NCI-H510A treated with DMSO at 0.1 percent for 48 hours (cell line): ENCODE data around the gene CACNA2D4.

Source experiments
- DNase-seq: peaks from one replicate; lab custom pipeline; 2025; lab: John Stamatoyannopoulos, UW

The CACNA2D4 gene

DNA sequence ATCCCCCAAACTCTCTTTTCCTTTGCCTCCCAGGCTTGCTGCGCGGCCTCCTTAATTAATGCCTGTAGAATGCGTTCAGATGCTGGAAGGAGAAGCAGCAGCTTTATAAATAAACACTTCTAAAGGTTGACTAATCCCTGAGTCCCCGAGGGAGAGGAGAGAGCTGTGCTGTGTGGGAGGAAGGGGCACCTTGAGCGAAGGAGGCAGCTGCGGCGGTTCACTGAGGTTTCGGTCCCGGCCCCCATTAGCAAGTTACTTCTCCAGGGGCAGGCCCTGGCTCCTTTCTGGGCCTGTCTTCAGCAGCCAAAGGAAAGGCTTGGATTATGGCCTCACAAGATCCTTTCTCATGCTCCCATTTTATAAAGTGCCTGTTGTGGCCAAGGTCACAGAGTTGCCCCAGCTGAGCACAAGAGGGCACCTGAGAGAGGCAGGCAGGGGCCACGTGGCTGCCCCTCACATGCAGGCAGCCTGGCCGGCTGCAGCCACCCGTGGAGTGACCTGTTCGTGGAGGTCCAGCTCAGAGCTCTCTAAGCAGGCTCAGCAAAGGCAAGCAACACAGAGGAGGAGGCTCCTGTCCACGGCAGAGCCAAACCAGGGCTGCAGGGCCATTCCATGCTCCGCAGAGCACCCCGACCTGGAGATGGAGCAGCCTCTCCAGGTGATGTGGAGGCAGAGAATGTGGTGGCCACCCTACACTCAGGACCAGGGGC lies 15.0 kb upstream of the CACNA2D4 start:
- no peak for DNase-seq

DNA sequence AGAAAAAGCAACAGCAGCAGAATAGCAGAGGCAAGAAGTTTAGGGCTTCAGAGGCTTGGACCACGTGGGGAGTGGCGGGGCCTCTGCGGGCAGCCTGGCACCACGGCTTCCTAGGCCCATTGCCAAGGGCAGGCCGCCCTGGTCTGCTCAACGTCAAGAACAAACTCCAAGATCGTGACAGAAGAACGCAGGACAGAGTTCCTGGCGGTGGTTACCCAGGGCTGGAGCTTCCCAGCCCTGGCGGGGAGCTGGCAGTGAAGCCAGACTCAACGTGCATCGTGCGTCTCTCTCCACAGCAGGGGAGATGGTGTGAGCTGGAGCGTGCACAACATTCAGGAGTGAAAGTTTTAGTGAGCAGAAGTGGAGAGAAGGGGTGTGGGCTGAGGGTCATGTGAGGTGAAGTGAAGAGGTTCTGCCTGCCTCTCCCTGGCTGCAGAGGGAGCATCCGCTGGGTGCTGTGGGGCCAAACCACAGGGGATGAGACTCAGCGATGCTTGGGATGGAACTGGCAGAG lies 13.9 kb upstream of the CACNA2D4 start:
- DNase-seq: no peak

DNA sequence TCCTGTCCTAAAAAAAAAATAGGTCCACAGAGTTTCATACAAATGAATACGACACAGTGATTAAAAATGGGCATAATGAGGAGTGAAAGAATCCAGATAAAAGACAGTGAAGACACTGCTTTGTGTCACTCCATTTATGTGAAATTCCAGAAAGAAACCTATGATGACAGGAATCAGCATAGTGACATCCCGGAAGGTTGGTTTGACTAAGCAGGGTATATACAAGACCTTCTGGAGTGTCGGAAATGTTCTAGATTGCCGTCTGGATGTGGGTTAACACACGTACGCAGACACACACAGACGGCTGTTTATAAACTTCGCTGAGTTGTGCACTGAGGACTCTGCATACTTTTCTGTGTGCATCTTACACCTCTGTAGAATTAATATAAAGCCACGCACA lies 13.2 kb upstream of the CACNA2D4 start:
- no peak for DNase-seq

DNA sequence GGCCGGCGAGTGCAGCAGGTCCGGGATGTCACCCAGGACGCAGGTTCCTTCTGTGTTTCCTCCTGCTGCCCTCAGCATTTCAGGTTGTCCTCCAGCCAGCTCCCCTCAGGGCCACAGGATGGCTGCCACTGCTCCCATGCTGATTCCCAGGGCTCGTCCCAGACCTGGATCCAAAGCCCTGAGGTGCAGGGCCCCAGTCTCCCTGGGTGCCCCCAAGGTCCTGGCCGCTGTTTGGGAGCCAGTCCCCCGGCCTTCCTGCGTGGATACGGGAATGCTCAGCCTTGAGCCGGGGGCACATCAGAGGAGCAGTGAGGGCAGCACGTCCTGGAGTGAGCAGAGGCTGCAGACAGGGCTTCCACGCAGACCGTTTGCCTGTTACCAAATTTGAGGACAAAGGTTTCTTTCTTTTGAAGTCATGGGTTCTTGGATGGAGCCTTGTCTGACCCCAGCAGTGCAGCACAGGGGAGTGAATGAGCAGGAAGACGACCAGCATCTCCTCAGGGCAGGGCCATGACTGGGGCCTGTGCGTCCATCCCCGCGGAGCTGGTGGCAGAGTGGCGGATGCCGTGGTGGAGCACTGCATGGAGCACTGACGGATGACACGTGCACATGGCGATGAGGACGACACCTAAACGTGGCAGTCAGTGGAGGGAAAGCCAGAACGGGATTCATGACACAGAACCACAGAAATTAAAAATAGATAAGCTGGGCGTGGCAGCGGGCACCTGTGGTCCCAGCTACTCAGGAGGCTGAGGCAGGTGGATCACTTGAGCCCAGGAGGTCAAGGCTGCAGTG lies 12.5 kb upstream of the CACNA2D4 start:
- DNase-seq: no peak

DNA sequence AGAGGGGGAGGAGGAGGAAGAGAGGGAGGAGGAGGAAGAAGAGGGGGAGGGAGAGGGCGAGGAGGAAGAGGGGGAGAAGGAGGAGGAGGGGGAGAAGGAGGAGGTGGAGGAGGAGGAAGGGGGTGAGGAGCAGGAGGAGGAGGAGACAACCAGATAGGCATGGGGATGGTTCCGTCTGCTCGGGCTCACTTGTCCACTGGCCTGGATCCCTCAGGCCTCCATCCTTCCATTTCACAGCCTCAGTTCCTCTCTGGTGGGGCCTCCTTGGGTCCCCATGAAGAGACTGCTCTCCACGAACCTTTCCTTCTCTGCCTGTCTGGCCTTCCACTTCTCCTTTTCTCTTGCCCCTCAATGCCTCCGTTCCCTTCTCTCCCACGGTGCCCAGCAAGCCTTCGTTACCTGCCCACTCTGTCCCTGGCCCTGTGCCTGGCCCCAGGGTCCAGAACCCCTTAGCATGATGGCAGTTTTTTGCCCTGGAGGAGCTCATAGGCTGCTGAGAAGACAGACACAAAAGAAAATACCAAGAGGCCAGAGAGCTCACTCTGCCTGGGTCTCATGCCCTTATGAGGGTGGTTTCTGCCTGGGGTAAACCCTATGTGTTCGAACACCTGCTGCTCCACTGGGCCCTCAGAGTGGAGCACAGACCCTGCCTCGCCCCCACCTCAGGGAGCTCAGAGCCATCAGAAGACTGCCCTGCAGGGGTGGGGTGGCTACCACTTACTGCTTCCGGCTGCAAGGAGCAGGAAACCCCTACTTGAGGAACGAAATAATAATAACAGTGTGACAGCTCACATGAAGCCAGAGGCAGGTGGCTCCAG lies 11.7 kb upstream of the CACNA2D4 start:
- DNase-seq: no peak

DNA sequence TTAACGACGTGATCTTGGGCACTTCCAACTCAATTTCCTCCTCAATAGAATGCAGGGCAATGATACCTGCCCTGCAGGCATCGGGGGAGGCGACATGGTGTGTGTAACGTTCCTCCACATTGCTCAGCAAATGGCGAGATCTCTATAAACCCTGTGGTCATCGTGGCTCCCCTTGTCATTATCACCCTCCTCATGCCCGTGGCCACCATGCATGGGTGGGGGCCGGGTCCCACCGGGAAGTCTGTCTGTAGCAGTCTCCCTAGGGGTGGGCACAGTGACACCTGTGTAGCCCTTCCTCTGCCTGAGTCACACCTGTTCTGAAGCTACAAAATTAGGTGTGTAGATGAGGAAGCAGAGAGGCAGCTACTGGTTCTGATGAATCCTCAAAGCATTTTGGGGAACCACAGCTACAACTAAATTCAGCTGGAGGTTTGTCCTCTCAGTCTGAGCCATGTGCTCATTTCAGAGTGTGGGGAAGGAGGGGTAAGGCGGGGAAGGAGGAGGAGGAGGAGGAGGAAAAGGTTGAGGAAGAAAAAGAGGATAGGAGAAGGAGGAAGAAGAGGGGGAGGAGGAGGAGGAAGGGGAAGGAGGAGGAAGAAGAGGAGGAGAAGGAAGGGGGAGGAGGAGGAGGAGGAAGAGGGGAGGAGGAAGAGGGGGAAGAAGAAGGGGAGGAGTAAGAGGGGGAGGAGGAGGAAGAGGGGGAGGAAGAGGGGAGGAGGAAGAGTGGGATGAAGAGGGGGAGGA lies 11.0 kb upstream of the CACNA2D4 start:
- no peak for DNase-seq

DNA sequence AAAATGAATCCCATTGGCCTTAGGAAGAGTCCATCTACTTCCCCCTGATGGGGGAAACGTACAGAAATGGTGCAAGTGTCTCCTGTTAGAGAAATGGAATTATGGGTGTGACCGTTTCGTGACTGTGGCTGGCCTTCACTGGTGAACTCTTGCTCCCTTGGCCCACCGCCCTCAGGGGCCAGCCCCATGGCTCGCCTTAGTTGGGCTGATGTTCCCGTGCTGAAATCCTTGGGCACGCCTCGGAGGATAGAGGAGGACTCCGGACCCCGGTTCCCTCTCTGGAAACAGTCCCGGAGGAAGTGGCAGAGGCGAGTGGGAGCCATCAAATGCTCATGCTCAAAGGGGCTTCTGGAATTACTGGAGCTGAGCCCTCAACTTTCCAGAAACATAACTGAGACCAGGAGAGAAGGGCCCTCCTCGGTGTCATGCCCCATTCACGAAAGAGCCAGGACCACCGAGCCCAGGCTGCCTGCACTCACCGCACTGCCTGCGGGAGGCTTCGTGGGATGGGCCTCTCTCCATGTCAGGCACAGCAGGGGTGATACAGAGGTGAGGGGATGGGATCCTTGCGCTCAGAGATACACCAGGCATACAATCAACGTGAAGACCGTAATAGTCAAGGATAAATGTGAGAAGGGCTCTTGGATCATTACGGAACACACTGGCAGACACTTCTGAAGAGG lies 10.1 kb upstream of the CACNA2D4 start:
- no peak for DNase-seq

DNA sequence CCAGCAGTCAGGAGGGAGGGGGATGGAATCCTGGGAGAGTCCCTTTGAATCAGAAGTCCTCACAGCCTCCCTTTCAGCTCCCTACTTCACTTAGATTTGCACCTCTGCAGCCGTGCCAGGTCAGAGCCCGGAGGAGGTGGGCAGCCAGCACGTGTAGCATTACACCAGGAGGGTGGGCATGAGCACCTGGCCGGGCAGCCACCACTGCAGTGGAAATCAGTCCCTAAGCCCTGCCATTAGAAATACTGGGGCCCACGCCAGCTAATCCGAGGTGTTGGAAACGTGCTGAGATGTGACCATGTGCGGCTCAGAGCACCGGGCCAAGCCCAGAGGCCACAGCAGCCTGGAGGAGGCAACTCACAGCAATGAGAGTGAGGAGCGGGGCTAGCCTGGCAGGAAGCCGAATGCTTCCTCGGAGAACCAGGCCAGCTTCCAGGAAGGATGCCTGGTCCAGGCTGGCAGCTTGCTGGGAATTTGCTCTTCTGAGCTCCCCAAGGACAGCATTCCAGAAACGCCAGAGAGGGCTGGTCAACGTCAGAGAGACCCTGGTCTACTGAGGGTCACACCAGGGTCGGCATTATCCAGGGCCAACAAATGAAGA lies 9.4 kb upstream of the CACNA2D4 start:
- no peak for DNase-seq

DNA sequence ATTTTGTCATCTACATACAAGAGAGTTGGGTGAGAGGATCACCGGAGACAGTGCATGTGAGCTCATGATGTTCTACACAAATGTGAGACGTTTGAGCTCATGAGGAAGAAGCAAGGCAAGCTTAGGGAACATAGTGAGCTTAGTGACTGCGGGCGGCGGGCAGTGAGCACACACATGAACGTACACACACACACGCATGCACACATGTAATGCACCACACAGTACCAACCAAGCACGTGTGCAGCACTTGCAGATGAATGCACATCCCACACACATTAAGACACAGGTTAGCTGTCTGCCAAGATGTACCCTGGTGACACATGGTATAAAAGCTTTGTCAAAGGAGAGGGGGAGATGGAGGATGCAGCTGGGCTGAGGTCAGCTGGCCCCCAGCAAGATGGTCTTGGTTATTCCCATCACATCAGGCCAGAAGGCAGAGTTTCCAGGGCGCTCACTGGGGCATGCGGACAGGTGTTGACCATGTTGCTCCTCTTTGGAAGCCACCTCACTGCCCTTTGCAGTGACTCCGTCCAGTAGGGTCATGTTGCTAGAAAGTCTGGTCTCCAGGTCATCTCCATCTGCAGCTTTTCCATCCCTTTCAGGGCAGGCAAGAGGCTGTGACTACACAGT lies 8.7 kb upstream of the CACNA2D4 start:
- no peak for DNase-seq

DNA sequence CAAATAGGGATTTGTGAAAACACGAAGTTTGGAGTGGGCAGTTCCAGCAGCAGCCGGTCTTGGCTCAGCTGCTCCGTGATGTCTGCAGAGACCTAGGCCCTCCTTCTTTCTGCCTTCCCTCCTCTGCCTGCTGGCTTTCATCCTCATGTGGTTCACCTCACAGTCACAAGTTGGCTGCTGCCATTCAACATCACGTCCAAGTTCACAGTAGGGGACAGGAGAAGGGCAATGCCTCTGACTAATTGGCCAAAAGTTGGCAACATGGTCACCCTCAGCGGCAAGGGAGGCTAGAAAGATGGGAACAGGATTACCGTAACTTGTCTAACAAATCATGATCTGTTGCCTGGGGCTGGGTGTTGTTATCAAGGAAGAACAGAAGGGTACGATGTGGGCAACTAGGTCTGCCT lies 7.8 kb upstream of the CACNA2D4 start:
- DNase-seq: no peak

DNA sequence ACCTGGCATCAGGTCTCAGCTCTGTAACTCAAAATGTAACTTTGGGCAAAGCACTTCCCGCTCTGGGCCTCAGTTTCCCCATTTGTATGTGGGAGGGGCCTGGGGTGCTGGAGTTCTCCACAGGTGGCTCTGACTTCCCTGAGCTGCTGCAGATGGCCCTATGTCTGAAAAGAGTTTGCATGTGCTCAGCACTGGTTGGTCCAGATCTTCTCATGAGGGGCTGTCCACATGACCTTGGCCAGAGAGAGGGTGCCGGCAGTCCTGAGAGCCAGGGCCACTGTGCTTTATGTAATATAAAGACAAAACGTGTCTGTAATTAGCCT lies 7.2 kb upstream of the CACNA2D4 start:
- no peak for DNase-seq

DNA sequence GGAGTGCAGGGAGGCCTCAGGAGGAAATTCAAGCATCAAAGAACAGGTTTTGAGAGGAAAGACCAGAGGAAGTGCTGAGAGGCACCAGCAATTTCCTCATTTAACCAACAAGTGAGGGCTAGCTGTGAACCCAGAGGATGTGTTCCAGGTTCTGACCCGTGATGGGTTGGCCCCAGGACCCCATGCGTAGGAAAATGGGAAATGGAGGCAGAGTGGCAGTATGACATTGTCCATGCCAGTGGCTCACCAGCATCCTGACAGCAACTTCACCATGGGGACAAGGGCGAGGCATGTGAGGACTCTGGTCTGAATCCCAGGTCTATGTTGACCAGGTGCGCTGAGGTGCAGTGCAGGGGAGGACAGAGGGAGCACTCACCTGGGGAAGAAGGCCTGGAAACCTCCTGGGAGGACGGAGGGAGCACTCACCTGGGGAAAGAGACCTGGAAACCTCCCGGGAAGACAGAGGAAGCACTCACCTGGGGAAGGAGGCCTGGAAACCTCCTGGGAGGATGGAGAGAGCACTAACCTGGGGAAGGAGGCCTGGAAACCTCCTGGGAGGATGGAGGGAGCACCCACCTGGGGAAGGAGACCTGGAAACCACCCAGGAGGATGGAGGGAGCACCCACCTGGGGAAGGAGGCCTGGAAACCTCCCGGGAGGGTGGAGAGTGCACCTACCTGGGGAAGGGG lies 6.7 kb upstream of the CACNA2D4 start:
- no peak for DNase-seq

DNA sequence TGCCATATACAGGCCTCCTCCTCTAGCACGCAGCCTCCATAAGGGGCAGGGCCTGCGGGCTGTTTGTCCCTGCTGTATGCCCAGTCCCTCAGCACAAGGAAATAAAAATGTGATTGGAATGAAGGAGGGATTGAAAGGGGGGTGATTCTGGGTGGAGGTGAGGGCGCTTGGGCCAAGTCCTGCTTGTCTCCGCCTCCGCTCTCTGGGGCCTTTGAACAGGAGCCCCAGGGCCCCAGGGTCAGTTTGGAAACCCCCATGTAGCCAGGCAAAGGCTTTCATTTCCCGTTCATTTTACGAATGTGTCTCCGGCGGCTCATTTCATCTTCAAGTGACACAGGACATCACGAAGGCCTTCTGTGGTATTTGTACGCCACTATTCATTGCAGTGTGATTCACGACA lies 4.5 kb upstream of the CACNA2D4 start:
- DNase-seq: no peak

DNA sequence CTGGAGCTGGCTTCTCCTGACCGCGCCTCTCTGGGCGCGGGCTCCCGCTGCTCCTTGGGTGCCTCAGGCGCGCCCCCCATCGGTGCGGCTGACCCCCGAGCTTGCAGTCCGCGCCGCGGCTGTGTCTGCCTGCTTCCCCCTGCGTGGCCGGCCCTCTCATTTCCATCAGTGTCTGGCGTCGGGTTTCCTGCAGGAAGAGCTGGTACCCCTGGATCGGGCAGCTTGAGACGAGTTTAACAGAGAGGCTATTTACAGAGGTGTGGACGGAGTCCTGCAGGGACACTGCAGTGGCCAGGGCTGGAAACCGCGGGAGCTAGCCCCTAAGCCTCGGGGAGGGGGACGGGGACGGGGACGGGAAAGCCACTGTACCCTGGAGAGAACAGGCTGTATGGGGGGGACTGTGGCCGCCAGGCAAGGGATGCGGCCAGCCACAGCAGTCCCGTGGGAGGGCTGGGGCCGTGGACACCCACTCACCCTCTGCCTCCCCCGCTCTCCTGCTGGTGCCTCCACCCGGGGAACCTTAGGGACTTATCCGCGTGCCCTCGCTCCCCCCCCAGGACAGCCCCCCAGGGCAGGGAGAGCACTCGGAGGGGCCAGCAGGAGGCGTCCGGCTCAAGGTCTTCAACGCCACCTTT lies 3.7 kb upstream of the CACNA2D4 start:
- DNase-seq: no peak

DNA sequence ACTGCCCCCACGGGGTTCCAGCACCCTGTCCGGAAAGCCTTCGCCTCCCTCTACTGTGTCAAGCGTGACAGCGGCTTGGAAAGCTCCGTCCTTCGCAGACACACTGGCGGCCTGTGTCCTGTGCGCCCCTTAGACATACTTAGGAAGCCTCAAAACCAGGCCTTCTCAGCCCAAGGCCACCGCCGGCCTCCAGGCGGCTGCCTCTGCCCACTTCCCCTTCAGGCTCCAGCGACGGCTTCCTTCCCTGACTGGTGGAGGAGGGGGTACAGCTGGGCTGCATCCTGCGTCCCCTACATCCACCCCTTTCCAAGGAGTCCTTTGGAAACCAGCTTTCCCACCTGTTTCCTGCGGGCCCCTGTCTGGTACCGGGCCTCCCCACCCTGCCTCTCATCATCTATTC lies 2.5 kb upstream of the CACNA2D4 start:
- no peak for DNase-seq

DNA sequence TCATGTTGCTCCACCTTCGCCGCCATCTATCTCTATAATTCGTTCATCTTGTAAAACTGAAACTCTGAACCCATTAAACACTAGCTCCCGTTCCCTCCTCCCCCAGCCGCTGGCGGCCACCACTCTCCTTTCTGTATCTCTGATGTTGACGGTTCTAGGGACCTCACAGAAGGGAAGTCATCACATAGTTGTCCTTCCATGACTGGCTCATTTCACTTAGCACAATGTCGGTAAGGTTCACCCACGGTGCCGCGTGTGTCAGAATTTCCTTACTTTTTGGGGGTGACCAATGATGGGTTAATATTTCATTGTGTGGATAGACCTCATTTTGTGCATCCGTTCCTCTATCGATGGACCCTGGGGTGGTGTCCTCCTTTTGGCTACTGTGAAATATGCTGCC lies 2.0 kb upstream of the CACNA2D4 start:
- DNase-seq: no peak

DNA sequence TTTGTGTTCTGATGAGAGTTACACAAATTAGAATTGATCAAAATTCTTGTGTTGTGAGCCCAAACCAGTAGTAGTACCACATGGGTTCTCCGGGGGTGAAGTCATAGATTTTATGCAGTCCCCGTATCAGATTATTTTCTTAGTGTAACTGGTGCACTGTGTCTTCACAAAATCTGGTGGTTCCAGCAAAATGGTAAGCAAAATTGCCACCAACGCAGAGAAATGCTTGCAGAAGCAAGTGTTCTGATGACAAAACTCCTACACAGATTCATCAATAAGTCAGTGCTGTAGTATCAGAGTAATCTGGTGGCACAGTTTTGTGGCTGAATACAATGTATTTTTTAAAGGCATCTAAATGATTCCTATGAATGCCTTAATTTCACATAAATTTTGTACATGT lies 1.3 kb upstream of the CACNA2D4 start:
- no peak for DNase-seq

DNA sequence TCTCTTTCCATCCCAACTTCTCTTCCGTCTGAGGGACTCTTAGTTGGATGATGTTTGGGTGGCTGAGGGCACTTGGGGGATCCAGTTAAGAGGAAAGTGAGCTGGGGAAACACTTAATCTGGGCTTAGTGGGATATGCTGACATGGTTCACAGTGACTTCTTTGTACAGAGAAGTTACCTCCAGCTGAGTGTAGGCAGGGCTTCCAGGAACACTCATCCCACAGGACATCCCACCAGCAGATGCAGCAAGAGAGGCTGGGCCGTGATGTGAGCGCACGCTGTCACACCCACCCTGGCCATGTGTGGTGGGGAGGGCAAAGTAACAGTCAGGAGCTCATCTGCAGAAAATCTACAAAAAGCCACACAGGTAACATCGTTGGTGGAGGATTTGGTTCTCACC lies 832 bp upstream of the CACNA2D4 start:
- no peak for DNase-seq

DNA sequence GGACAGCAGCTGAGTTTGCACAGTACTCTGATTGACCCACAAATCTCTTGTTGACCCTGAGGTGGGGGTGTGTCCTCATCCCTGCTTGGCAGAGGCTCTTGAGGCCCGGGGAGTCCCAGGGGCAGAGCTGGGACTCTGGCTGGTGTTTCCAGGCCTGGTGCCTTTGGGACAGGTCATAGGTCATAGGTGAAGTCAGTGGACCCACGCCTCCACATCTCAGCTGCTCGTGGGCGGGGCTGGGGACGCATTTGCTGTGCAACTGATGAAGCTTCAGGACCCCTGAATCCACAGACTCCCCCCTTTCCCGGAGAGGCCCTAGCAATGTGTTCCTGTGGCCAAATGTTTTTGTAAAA lies 408 bp upstream of the CACNA2D4 start:
- DNase-seq: no peak
